Head of caudate nucleus (tissue), 42 donors: Measurements from ENCODE around the gene EPDR1.

Experiments
- DNase-seq, 42 donors: peaks; one replicate each; pipeline versions ENCODE4 v3.0.0 to v3.0.0-alpha.2; 2020 to 2021; ENCODE audit warnings: mixed read lengths in 7 of 42
- intact Hi-C: fragments of 100-400 bp; cut with DNase I; formaldehyde crosslinking; loops from one replicate; pipeline ENCODE4 v1.15.0; 2022

EPDR1 gene

GRCh38 chr7:37961251-37961650 is 40.8 kb downstream of the EPDR1 start:
- intact Hi-C loops, result no loop called here
- no peak for DNase-seq

GRCh38 chr7:37964196-37964595 is 43.8 kb downstream of the EPDR1 start:
- intact Hi-C loops, result no loop called here

GRCh38 chr7:37970211-37970610 is 49.8 kb downstream of the EPDR1 start:
- intact Hi-C loops, result no loop called here
- DNase-seq, result no peak

More at GRCh38 chr7:37964196-37964595, 43.8 kb downstream of the EPDR1 start:
- no peak for DNase-seq

GRCh38 chr7:37971491-37971890 is 51.1 kb downstream of the EPDR1 start:
- DNase-seq, result no peak

GRCh38 chr7:37973915-37974314 is 53.5 kb downstream of the EPDR1 start:
- intact Hi-C loops, result no loop called here

More at GRCh38 chr7:37971491-37971890, 51.1 kb downstream of the EPDR1 start:
- intact Hi-C loops, result no loop called here

GRCh38 chr7:37974711-37975110 is 54.3 kb downstream of the EPDR1 start:
- intact Hi-C loops, result no loop called here
- DNase-seq, result no peak

More at GRCh38 chr7:37973915-37974314, 53.5 kb downstream of the EPDR1 start:
- DNase-seq, result no peak

- intact Hi-C loops, result no loop called here
- DNase-seq, result no peak
Observed at GRCh38 chr7:37977243-37977642, 56.8 kb downstream of the EPDR1 start.

- DNase-seq, result no peak
- intact Hi-C loops, result no loop called here
Observed at GRCh38 chr7:37981664-37982063, 61.2 kb downstream of the EPDR1 start.

- intact Hi-C loops, result no loop called here
- DNase-seq, result peak in 11 of 42 donors; percentile 5 to 45 (median 16)
Observed at GRCh38 chr7:37982423-37982822, 62.0 kb downstream of the EPDR1 start.

GRCh38 chr7:37984750-37985390 is 64.4 kb downstream of the EPDR1 start:
- intact Hi-C loops, result no loop called here
- DNase-seq, result no peak

- intact Hi-C loops, result no loop called here
- DNase-seq, result no peak
Observed at GRCh38 chr7:37986908-37987330, 66.5 kb downstream of the EPDR1 start.

GRCh38 chr7:37987732-37988131 is 67.3 kb downstream of the EPDR1 start:
- intact Hi-C loops, result no loop called here
- no peak for DNase-seq

- no peak for DNase-seq
- intact Hi-C loops, result no loop called here
Observed at GRCh38 chr7:37988721-37989650, 68.5 kb downstream of the EPDR1 start.

- no peak for DNase-seq
- intact Hi-C loops, result no loop called here
Observed at GRCh38 chr7:37990337-37990736, 69.9 kb downstream of the EPDR1 start.

GRCh38 chr7:37993060-37993501 is 72.6 kb downstream of the EPDR1 start:
- intact Hi-C loops, result no loop called here
- no peak for DNase-seq

GRCh38 chr7:37999673-38000072 is 79.2 kb downstream of the EPDR1 start:
- intact Hi-C loops, result no loop called here
- DNase-seq, result no peak

- DNase-seq, result no peak
- intact Hi-C loops, result no loop called here
Observed at GRCh38 chr7:38000272-38000671, 79.8 kb downstream of the EPDR1 start.
